HG03175 (cell line): ENCODE measurements around the gene AHR.
"Not testable (repeated sequence)": the region's sequence is repeated elsewhere in the genome, so short reads cannot be mapped to it uniquely, and the experiment has no call there.

Source experiments
- ATAC-seq: cut with Tn5 transposase; IDR thresholded peaks from one replicate; pipeline ENCODE4 v1.9.1; 2021; ENCODE audit warnings: mild to moderate bottlenecking, moderate library complexity; ENCODE audit not compliant: unreplicated experiment

The AHR gene

DNA sequence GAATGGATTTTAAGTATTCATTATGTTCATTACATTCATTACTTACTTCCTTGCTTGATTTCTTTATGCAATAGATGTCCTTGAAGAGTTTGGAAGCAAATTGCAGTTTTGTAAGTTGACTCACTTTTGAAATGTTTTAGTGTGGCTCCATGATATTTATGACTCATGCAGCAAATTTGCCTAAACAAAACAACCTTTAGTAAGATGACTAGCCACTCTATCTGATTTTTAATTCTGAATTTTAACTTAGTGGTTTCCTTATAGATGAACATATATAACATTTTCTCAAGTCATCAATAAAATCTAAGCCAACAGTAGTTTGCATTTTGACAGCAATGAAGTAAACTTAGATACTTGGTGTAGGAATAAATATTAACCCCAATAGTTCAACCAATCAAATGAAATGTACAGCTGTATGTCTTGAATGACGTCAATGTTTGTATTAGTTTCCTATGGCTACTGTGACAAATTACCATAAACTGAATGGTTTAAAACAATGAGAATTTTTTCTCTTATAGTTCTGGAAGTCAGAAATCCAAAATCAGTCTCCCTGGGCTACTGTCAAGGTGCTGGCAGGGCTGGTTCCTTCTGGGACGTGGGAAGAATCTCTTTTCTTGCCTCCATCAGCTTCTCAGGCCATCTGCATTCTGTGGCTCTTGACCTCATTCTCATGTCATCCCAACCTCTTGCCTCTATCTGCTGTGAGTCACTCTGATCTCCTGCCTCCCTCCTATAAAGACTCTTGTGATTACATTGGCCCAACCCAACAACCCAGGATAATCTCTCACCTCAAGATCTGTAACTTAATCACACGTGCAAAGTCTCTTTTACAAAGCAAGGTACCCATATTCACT lies 73.4 kb downstream of the AHR start:
- no peak for ATAC-seq

- no peak for ATAC-seq
These were observed 75.7 kb downstream of the AHR start for GRCh38 chr7:17374157-17374556.

DNA sequence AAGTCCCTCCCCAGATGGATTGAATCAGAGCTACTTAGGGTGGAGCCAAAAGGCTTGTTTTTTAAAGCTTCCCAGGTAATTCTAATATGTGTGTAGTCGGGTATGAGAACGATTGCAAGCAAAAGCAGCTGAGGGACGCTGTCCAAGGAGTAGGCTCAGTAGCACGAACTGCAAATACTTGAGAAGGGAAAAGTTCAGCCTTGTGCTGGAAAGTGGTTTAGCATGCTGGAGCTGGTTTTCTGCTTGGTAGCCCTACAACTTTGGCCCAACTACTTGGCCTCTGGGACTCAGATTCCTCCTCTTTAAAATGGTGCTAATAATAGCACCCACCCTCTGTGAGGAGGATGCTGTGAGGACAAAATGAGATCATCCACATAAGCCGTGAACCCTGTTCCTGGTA lies 76.2 kb downstream of the AHR start:
- ATAC-seq, result no peak

DNA sequence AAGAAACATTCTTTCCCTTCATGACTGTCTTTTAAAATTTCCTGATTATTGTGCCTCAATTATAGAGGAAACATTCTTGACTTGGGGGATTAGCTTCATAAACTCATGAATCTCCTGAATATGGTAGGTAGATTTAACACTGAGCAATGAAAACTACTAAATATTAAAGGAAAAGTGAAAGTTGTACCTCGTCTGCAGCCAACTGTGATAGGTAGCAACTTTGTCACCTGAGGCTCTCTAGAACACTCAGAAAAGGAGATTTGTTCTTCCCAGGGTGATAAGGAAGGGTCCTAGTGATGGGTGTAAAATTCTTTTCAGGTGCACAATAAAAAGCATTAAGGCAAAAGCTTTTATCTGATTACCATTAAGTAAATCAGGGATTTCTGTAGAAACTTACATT lies 78.1 kb downstream of the AHR start:
- ATAC-seq, result no peak

GRCh38 chr7:17380736-17381662 lies 82.5 kb downstream of the AHR start:
- no peak for ATAC-seq

DNA sequence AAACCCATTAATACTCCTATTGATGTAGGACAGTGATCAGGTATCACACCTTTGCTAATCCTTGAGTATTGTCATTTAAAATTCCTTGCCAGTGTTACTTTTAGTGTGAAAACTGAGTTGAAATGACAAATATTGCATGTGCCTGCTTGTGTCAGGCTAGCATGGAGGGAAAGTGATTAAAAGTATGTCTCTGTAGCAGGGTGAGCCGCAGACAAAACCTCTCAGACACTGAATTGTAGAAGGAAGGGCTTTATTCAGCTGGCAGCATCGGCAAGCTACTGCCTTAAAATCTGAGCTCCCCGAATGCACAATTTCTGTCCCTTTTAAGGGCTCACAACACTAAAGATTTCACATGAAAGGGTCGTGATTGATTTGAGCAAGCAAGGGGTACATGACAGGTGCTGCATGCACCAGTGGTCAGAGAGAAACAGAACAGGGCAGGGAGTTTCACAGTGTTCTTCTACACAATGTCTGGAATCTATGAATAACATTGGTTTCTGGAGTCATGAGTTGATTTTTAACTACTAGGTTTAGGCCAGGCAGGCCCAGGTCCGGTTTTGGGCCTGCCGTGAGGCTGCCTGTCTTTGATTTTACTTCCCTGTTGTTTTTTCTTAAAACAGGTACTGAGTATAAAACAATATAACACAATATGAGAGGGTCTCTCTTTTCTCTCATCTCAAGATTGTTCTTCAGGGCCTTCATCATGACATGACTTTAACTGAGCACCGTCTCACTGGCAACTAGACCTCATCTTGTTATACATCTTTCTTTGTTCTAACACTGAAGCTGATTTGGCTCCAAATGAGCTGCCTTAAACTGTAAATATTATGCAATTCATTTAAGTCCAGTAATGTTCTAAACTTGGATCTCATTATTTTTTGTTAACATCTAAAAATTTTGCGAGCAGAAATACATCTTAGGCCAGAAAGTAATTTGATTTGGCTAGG lies 84.2 kb downstream of the AHR start:
- peak; percentile 51 for ATAC-seq

DNA sequence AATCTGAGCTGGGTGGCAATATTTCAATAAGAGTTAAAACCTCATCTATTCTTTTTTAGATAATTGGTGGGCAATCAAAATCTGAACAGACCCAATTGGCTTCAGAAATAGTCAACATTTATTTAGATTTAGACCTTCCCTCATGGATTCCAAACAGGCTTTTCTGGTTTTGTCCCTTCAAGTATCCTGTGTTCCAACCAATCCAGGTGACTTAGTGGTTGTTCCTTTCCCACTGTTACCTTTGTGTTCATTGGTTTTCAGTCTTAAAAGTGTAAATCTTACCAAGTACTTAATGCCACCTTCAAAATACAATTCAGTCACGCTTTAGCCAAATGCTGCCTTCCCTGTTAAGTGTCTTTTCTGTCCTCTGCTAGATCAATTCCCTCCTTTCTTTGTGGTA lies 85.9 kb downstream of the AHR start:
- no peak for ATAC-seq

DNA sequence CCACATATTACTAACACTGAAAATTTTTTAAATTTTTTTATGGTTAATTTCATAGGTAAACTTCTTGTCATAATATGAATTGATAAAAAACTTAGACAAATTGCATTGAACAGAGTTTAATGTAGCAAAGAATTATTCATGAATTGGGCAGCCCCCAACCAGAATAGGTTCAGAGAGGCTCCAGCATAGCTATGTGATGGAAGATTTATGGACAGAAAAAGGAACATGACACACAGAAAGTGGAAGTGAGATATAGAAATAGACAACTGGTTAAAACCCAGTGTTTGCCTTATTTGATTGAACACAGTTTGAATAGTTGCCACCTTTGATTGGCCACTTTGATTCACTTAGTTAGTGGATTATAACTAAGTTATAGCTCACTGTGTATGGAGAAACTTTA lies 87.2 kb downstream of the AHR start:
- no peak for ATAC-seq

DNA sequence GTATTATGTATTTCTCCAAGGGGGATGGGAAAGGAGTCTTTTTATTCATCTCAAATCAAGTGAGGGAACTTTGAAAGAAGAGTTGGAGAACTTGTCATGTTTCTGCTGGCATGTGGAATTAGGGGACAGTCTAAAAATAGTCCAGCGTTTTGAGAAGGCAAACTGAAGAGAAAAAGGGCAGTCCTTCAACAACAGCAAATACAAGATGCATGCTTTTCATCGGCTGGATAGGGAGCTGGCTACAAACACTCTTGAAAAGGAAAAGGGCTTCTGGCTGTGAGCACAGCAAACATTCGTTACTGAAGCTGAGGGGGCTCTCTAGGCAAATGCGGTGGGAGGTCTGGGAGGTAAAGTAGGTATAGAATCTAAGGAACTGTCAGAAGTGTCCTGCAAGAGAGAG lies 91.9 kb downstream of the AHR start:
- no peak for ATAC-seq

DNA sequence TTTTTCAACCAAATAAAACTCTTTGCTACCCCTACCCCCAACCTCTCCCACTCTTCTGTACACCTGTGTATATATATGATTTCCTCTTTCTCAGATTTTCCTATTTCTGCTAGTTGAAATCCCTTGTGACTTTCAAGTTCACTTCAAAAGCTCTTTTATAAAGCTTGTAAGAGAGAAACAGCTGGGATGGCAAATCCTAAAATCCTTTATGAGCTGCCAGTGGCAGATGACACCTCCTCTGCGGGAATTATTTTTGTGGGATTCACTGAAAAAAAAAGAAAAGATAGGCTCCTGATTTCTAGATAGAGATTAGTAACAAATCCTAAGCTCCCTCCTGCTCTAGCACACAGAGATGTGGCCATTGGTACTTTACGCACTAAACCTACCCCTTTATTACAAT lies 92.9 kb downstream of the AHR start:
- ATAC-seq, result no peak

DNA sequence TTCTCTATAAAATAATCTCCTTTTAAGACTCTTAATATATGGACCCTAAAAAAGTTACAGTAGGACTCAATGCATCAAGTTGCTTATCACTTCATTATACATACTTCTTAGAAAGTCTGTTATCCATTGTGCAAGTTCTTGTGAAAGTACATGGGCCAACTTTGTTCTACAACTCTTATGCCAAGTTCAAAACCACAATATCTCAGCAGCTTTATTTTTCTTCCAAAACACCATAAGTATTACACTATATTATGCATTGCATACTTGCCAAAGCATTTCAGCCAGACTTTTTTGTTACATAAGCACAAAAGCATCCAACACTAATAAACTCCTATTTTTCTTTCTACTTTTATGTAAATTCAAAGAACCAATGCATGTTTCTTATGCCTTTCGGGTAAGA lies 94.4 kb downstream of the AHR start:
- no peak for ATAC-seq

DNA sequence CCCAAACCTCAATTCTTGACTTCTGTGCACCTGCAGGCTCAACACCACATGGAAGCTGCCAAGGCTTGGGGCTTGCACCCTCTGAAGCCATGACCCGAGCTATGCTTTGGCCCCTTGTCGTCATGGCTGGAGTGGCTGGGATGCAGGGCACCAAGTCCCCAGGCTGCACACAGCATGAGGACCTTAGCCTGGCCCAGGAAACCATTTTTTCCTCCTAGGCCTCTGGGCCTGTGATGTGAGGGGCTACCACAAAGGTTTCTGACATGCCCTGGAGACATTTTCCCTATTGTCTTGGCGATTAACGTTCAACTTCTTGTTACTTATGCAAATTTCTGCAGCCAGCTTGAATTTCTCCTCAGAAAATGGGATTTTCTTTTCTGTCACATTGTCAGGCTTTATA lies 96.1 kb downstream of the AHR start:
- ATAC-seq, result not testable (repeated sequence)
